Ramos (cell line): ENCODE measurements around the gene SEMA3E.
"Not testable (repeated sequence)": the region's sequence is repeated elsewhere in the genome, so short reads cannot be mapped to it uniquely, and the experiment has no call there.

Experiments
- in situ Hi-C: fragments of 300-500 bp; cut with MboI; formaldehyde crosslinking; loops from one replicate; pipeline ENCODE4 v1.14.3; 2022; ENCODE audit warnings: low sequenced_read_pairs; ENCODE audit not compliant: unreplicated experiment

SEMA3E gene

DNA sequence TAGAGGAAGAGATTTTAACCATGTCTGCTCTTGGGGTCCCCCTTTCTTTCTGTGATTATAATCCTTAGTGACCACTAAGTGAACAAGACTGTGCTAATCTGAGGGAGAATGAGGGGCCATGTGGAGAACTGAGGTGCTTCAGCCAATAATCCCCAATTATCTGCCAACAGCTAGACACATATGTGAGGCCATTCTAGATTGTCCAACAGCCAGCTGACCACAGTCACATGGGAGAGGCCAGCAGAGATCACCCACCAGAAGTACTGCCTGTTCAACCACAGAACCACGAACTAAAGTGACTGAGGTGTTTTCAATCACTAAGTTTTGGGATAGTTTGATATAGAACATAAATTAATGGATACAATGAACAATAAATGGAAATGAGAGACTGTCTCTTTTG lies 74.3 kb downstream of the SEMA3E start:
- in situ Hi-C loops = no loop called here

DNA sequence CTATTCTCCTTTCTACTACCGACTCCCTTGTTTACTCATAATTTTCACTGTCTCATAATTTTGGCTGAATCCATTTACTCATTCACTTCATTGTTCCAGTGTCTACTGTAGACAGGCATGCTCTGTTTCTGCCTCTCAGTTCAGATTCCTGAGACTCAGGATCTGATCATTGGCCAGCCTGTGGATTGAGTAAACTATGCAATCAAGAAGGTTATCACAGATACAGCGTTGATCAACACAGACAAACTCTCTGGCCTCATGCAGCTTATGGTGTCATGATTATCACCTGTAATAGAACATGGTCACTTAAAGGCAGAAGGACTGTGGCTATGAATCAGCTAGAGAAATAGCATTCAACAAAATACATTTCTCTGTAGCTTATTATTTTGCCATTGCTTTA lies 86.0 kb downstream of the SEMA3E start:
- in situ Hi-C loops = no loop called here

DNA sequence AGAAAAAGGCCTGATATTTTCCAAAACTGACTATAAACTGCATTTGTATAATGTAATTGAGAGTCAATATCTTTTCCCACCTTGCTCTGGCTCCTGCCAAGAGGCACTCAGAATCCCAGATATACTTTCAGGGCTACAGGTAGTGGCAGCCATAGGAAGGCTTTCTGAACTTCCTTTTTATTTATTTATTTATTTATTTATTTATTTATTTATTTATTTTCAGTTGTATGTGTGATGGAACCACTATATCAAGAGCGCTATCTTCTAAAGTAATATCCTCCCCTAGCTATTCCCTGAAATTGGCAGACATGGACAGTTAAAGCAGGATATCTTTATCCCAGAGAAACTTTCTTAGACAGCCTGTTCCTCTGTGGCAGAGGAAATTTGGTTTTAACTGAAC lies 86.7 kb downstream of the SEMA3E start:
- in situ Hi-C loops = no loop called here

DNA sequence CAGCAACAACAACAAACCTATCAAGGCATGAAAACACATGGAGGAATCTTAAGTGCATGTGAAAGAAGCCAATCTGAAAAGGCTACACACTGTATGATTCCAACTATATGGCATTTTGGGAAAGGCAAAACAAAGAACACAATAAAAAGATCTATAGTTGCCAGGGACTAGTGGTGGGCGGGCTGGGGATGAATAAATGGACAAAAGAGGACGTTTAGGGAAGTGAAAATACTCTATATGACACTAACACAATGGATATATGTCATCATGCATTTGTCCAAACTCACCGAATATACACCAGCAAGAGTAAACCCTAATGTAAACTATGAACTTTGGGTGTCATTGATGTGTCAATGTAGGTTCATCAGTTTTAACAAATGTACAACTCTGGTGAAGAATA lies 89.1 kb downstream of the SEMA3E start:
- in situ Hi-C loops = no loop called here

DNA sequence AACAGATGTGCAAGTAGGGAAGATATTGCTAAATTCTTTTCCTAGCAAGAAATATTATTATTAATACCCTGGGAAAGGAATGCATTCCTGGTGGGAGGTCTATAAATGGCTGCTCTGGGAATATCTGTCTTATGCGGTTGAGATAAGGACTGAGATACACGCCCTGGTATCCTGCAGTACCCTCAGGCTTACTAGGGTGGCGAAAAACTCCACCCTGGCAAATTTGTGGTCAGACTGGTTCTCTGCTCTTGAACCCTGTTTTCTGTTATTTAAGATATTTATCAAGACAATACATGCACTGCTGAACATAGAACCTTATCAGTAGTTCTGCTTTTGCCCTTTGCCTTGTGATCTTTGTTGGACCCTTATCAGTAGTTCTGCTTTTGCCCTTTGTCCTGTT lies 96.4 kb downstream of the SEMA3E start:
- in situ Hi-C loops = not testable (repeated sequence)

DNA sequence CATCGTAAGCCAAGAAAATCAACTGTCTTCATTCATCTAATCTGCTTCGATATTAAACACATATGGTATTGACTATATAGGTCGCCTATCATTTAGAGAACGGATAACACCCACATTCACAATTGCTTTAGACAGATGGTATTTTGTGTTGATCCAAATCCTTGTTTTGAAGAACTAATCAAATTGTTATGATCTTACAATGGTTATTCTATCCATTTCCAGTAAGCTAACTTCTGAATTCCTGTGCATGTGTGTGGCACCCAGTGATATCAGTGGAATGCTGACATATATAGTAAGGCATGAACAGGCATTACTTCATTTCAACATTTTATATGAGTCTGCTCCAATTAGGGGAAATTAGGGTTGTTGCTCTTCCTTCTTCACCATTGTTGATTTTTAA lies 98.8 kb downstream of the SEMA3E start:
- in situ Hi-C loops = no loop called here

DNA sequence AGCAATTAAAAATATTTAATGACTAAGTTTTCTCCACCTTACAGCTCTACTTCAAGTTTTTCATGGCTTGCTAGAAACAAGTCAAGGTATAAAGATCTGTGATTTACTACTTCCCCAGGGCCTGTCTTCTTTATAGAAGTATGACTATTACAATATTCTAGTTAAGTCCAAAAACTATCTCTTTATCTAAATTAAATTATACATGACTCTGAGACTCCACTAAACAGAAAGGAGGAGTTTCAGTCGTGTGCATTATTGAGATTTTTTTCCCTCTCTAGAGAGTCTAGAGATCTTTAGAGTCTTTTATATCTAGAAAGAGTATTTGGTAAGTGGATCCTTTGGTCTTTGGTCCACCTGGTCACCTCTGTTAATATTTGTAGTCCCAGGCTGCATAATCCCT lies 100.7 kb downstream of the SEMA3E start:
- in situ Hi-C loops = no loop called here

DNA sequence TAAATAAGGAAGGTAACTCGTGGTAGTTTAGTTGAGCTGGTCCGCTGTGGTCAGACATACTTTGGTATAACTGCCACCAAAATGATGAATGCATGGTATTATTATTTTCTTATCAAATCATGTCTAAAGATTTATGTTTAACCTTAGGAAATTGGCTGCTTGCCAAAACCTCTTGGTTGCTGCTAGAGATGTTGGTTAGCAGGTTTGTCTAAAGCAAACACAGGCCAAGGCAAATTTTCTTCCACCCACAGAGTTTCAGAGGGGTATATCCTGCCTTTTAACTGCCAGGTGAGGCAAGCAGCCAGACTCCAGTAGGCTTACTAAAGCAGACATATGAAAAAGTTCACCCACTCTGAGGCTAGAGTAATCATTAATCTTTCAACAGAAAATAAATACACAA lies 101.4 kb downstream of the SEMA3E start:
- in situ Hi-C loops = no loop called here

DNA sequence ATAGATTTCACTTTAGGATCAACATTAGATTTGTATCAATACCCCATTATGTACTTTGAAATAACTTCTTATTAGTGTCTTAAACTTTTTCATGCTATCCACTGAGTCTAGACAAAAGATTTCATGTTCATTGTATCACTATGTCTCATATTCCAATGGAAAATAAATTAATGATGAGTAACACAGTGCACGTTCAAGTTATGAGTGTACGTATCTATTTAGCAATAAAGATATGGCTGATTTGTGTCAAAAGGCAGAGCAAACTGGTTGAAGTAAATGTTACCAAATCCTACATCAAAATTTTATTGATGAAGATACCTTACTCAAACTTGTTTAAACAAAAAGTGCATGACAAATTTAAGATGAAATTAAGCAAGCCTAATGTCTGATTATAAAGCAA lies 102.4 kb downstream of the SEMA3E start:
- in situ Hi-C loops = no loop called here

DNA sequence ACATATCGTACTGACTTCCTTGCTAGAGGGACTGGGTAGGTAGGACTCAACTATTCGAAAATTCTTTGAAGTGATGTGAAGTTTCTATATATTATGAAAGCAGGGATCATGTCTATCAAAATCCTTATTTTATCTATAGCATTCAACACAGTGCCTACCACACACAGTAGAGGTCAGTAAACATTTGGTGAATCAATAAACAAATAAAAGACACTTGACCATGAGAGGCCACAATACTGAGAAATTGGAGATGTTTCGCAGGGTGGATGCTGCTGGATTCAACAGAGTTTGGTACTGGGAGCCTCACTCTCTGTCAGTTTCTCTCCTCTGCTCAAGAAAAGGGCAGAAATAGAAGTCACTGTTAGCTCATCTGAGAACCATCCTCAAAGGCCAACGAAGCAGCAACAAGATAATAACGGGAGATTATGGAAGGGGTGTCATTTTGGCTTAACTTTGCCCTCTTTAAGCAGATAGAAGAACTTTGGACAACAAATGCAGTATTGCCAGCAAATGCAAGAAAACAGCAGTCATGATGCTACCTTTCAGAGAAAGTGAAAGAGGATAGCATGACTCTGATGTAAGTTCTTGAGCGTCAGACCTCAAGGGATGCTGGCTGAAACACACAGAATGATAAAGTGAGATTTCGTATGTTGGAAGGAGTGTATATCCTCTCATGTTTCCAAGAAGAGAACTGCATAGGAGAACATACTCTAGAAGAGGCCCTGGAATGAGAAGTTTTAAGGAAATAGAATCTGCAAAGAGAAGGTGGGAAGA lies 107.6 kb downstream of the SEMA3E start:
- in situ Hi-C loops = no loop called here

DNA sequence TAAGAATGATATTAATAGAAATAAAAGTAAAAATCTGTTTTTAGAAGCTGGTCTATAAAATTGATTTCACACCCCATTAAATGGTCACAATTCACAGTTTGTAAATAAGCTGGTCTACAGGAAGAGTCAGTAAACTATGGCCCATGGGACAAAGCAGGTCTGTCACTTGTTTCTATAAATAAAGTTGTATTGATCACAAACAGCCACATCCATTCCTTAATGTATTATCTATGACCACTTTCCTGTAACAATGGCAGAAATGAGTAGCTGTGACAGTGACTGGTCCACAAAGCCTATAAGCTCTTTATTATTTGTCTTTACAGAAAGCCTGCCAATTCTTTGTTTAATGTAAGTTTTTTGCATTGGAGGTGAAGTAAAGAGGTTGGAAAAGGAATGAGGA lies 114.5 kb downstream of the SEMA3E start:
- in situ Hi-C loops = no loop called here

DNA sequence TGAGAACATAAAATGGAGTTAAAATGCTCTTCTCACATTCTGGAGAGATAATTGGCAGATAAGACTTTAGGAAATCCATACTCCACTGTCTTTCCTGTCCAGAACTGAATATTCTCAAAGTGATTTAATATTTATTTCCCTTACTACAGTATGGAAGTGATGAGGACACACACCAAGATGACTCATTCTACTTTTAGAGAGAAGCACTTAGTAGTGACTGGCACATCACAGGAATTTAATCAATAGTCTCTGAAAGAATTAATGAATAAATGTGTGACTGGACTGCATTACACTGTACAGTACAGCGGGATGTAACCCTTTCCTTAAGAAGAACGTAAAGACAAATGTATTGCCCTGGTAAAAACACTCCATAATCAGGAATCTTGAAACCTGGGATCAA lies 116.7 kb downstream of the SEMA3E start:
- in situ Hi-C loops = no loop called here

DNA sequence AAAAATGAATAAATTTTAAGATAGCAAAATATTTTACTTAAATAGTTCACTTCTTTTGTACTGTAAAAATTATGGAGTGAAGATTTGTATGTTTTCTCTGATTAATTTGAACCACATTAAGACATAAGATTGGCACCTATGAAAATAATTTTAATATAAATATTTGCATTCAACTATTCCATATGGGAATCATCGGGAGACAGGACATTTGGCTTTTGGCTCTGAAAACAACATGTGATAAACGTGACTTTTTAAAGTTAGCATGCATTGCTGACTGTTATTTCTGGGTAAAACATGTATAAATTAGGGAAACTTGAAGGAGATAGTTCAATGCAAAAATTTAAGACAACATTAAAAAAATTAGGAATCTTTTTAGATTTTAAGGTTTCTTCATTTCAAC lies 117.2 kb downstream of the SEMA3E start:
- in situ Hi-C loops = no loop called here

DNA sequence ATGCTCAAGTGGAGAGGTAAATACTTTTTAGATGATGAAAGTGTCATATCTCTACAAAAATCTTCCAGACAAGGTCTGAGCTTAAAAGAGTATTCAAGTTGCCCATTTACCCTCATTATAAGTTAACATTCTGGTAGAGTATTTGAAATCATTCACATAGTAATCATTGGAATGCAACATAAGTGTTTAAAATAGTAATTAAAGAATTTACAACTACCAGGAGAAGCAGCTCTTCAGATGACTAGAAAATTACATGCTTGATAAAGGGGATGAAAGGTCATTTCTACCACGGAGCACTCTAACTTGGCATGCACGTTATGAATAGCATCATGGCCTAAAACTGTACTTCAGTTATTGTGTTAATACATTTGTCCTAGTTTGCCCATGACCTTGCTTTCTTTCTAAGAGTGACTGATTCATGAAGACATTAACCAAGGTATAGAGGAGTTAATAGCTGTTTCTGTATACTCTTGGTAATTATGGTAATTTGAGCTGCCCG lies 120.0 kb downstream of the SEMA3E start:
- in situ Hi-C loops = no loop called here

DNA sequence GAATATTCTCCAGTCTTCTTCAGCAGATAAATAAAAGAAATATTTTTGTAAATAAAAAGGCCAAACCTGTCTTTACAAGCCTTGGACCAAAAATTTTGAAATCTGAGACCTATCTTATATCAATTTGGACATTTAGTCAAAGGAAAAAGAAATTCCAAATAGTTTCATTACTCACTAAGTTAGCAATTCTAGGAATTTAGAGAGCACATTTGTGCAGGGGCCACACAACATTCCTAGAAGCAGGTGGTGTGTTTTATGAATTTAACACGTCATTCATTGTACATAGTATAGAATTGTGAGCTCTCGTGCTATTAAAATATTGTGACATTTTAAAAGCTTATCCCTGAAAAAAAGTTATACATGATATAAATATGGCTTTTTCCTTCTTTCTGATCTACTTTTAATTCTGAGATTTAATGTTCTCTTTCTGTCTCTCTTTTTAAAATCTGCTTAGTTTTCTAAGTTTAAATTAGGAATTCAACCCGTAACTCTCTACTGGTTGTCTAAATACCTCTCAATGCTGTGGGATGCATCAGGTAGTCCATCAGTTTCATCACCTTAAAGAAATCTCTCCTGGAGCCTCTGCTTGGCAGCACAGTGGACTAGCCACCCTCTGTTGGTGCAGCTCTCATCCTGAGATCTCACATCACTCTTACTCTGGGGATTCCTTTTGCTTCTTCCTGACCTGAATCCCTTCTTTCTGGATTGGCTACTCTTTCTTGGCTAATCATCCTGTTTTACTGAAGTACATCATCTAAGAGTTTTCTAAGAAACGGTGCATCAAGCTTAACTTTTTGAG lies 124.5 kb downstream of the SEMA3E start:
- in situ Hi-C loops = no loop called here

DNA sequence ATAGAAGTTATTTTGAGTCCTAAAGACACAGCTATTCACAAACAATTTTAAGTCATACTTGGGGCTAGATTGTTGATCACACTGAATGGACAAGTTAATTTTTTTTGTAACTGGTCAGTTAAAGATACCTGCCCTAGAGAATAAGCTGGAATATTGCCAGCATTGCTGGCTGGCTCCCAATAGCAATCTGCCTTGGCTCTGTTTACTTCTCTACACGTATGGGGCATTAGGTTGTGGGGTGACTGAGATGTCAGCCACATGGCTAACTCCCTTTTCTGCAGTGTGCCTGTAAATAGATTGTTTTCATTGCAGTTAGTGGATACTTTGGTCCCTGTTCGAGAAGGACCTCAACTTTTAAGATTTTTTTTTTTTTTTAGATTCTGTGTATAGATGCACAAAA lies 128.2 kb downstream of the SEMA3E start:
- in situ Hi-C loops = no loop called here

DNA sequence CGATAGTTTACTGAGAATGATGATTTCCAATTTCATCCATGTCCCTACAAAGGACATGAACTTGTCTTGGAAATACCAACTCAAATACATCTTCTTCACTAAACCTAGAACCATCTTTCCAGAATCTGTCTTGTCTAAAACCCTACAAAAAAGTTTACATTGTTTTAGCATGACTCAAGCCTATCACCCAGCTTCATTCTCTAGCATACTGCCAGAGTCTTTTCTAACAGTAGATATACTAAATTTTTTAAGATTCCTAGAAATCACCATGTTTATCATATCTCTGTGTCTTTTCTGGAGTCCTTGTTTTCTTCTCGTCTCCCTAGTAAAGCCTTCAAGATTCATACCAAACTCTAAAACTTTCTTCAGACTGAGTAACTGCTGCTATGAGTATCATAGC lies 129.7 kb downstream of the SEMA3E start:
- in situ Hi-C loops = no loop called here

DNA sequence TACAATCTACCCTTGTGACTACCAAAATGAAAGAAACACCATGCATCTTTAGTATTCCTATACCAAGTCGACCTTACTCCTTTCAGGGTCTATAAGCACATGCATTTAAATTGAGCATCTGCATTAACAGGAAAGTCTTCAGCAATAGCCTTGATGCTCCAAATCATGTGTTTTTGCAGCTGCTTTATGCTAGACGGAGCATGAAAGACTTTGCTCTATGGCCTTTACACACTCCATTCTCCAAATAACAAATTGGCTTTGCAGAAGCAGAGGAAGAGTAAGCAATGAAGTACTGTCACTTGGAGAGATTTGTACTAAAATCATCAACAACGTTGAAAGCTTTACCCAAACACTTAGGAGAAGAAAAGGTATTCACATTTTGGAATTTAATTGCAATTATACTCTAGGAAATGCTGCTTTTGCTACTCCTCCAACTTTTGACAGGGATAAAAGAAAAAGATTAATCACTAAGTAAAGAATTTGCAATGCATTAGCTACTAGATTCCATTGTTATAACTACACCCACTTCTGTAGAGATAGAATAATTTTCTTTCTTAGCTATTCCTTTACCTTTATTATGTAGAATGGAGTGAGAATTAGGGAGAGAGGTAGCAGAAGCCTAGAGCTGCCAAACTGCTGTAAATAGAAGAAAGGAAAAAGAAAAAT lies 131.8 kb downstream of the SEMA3E start:
- in situ Hi-C loops = no loop called here

DNA sequence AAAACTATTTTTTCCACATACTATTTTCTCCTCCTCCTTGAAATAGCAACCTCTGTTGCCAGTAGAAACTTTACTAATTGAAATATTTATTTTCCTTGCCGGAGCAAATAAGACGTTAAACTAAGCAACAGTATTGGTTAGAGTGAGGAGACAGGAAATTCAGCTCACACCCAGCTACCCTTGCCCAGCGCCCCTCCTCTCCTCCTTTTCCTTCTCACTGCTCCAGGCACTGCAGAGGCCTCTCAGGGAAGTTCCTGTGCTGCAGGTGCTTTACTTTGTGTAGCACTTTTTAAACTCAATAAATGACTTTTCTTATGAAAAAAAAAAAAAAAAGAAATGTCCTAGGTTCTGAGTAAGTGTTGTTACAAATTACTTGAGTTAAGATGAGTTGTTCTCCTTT lies 134.0 kb downstream of the SEMA3E start:
- in situ Hi-C loops = no loop called here

DNA sequence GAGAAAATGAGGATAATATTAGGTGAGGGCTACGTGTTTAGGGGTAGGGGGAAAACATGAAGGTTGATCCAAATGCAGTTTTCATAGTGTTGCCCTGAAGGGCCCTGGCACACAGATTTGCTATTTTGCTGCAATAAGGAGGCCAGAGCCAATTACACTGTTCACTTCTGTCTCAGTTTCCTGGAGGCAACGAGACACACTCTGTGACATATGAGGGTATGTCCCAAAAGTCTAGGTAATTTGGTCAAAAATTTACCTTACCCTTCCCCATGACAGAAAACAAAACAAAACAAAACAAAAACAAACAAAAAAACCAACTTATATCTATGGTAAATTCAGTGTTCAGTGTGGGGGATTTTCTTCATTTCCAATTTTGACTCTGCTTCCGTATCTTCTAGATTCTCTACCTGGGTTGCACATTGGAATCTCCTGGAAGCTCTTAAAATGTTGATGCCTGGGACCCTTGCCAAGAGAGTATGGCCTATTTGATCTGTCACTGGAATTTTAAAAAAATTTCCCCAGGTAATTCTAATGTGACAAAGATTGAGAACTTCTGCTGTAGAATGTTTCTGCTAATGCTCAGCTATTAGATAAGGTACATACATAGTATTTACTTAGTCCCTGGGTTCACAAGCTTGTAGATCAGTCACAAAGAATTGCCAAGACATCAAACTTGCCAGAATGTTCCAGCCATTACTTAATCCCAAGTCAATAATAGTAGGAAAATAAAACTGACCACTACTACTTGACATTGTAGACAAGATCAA lies 139.5 kb downstream of the SEMA3E start:
- in situ Hi-C loops = no loop called here
